Measurements from ENCODE around the gene MYL5.
A peak's percentile ranks its signal among the peaks of the same experiment; 100 is the strongest.
"Not testable (repeated sequence)": the region's sequence is repeated elsewhere in the genome, so short reads cannot be mapped to it uniquely, and the experiment has no call there.

MYL5 gene

GRCh38 chr4:674172-675035 lies at the start of gene MYL5, which contains the start of gene ATP5ME:
MYL5 (plus strand) TSS chr4:674542; CDS start chr4:678027, 3,485 bp downstream.
ATP5ME (minus strand) TSS chr4:674276; CDS start chr4:674247, 29 bp downstream.
- DNase-seq (ENCODE audit: low read depth, low spot score), result peak; percentile 93

- no peak for DNase-seq (ENCODE audit: low read depth, low spot score)
Measured at GRCh38 chr4:624705-625590, 49.4 kb upstream of the MYL5 start, which contains the start of gene PDE6B. PDE6B (plus strand) TSS chr4:625573; CDS start chr4:625627, 54 bp downstream.

DNA sequence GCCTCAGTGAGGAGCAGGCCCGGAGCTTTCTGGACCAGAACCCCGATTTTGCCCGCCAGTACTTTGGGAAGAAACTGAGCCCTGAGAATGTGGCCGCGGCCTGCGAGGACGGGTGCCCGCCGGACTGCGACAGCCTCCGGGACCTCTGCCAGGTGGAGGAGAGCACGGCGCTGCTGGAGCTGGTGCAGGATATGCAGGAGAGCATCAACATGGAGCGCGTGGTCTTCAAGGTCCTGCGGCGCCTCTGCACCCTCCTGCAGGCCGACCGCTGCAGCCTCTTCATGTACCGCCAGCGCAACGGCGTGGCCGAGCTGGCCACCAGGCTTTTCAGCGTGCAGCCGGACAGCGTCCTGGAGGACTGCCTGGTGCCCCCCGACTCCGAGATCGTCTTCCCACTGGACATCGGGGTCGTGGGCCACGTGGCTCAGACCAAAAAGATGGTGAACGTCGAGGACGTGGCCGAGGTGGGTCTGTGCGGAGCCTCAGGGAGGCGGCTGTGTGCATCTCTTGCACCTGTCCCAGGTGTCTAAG lies 48.6 kb upstream of the MYL5 start:
- no peak for DNase-seq (ENCODE audit: low read depth, low spot score)

GRCh38 chr4:626201-627091 lies 47.9 kb upstream of the MYL5 start:
- DNase-seq (ENCODE audit: low read depth, low spot score), result no peak

GRCh38 chr4:627347-628125 lies 46.8 kb upstream of the MYL5 start:
- no peak for DNase-seq (ENCODE audit: low read depth, low spot score)

GRCh38 chr4:628311-628741 lies 46.0 kb upstream of the MYL5 start:
- DNase-seq (ENCODE audit: low read depth, low spot score), result no peak

GRCh38 chr4:628821-629635 lies 45.3 kb upstream of the MYL5 start:
- no peak for DNase-seq (ENCODE audit: low read depth, low spot score)

DNA sequence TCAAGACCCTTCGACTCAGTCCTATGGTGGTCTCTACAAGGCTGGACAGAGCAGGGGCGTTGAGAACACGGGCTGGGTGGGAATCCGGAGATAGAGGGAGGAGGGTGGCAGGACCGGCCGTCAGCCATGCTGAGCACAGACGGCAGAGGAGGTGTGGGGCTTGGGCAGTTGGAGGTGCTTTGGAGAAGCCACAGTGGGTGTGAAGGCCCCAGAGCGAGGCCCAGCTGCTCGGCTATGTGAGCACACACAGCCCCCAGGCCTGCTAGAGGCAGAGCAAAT lies 44.8 kb upstream of the MYL5 start:
- no peak for DNase-seq (ENCODE audit: low read depth, low spot score)

GRCh38 chr4:629915-630641 lies 44.3 kb upstream of the MYL5 start:
- DNase-seq (ENCODE audit: low read depth, low spot score), result no peak

GRCh38 chr4:630656-631055 lies 43.7 kb upstream of the MYL5 start:
- DNase-seq (ENCODE audit: low read depth, low spot score), result no peak

DNA sequence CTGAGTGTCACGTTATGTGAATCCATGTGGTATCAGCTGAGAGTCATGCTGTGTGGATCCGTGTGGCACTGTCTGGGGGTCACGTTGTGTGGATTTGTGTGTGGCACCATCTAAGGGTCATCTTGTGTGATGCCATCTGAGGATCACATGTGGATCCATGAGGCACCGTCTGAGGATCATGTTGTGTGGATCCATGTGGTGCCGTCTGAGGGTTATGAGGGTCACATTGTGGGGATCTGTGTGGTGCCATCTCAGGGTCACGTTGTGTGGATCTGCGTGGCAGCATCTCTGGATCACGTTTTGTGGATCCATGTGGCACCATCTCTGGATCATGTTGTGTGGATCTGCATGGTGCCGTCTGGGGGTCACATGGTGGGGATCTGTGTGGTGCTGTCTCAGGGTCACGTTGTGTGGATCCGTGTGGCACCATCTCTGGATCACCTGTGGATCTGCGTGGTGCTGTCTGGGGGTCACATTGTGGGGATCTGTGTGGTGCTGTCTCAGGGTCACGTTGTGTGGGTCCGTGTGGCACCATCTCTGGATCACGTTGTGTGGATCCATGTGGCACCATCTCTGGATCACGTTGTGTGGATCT lies 42.0 kb upstream of the MYL5 start:
- no peak for DNase-seq (ENCODE audit: low read depth, low spot score)

DNA sequence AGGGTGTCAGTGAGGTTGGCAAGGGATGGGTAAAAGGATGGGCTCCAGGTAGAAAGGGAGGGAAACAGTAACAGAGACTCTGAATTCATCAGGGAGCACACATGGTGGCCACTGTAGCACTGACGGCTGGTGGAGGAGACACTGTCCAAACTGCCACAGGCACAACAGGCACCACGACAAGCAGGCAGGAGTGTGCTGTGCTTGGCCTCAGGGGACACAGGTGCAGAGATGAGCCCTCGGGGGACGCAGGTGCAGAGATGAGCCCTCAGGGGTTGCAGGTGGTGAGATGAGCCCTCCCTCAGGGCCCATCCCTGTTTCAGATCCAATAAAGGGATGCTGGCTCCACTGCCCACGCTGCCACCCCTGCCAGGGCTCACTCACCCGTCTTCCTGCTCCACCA lies 41.4 kb upstream of the MYL5 start:
- no peak for DNase-seq (ENCODE audit: low read depth, low spot score)

DNA sequence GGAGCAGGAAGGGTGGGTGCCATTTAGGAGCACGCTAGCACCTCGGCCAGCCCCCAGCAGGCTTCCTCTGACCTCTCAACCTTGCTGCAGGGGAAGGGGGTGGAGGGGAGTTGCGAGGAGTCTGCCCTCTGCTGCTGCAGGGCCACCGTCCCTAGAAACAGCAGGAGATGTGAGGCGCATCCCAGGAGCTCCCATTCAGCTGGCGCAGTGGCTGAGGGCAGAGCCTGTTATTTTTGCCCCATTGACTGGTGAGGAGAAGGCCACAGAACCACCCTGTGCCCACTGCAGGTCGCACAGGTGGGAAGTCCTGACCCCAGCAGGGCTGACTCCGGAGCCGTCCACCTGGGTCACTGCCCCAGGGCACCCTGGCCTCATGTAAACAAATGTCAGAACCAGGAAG lies 40.9 kb upstream of the MYL5 start:
- no peak for DNase-seq (ENCODE audit: low read depth, low spot score)

DNA sequence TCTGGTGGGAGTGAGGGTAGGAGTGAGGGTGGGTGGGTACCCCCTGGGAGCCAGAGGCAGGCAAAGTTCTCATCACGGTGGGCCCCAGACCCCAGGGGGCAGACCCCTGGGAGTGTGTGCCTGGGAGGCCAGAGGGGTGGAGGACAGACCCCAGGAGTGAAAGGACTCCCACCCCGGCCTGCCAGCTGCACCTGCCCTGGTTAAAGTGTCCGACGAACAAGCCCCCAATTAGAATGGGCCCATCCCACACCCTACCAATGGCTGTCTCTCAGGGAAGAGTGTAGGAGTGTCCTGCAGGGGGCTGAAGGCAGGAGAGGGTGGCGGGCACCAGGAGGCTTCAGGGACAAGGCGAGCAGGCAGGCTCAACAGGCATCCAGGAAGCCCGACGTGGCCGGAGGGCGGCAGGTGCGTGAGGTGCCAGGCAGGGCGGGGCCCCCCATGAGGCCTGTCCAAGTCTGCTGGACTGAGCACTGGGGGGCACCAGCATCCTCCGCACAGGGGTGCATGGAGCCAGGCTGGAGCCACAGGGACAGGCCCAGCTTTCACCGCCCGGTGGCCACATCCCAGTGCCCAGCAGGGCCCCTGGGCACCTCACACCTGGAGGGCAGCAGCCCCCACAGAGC lies 40.3 kb upstream of the MYL5 start:
- no peak for DNase-seq (ENCODE audit: low read depth, low spot score)

GRCh38 chr4:634599-634985 lies 39.8 kb upstream of the MYL5 start:
- DNase-seq (ENCODE audit: low read depth, low spot score), result no peak

GRCh38 chr4:635066-635835 lies 39.1 kb upstream of the MYL5 start:
- not testable (repeated sequence) for DNase-seq (ENCODE audit: low read depth, low spot score)

- DNase-seq (ENCODE audit: low read depth, low spot score), result no peak
Measured at GRCh38 chr4:635851-636627, 38.3 kb upstream of the MYL5 start.
